D721Med (cell line): Measurements from ENCODE around the gene PSMG4.

Experiments
- DNase-seq: peaks from one replicate; pipeline ENCODE4 v3.0.0; 2011; ENCODE audit warnings: low spot score; ENCODE audit not compliant: insufficient read length
- FAIRE-seq: peaks from 2 replicates; lab custom pipeline; 2011; peaks lifted over from hg19 to GRCh38; lab: Jason Lieb, UNC
- CTCF ChIP-seq: IDR thresholded peaks from 2 replicates; pipeline ENCODE4 v1.5.1; 2012; ENCODE audit warnings: mild to moderate bottlenecking, control low read depth; ENCODE audit not compliant: insufficient read depth; ENCODE audit errors: missing control alignments

PSMG4 gene

GRCh38 chr6:3258720-3259490 is at the start of gene PSMG4:
TSS of gene PSMG4 (plus strand) at chr6:3258947. CDS start at chr6:3259023, 76 bp downstream.
- DNase-seq (peak; percentile 92), FAIRE-seq (no peak)
- TF ChIP-seq CTCF = no peak

GRCh38 chr6:3209114-3210023 is 49.4 kb upstream of the PSMG4 start:
- DNase-seq = peak; percentile 55
- TF ChIP-seq CTCF = no peak
- FAIRE-seq = no peak

GRCh38 chr6:3210024-3210610 is 48.6 kb upstream of the PSMG4 start:
- DNase-seq (no peak), FAIRE-seq (no peak)

GRCh38 chr6:3211681-3212080 is 47.1 kb upstream of the PSMG4 start:
- FAIRE-seq = no peak
- DNase-seq = no peak
- no peak for TF ChIP-seq CTCF

More at GRCh38 chr6:3210024-3210610, 48.6 kb upstream of the PSMG4 start:
- no peak for TF ChIP-seq CTCF

GRCh38 chr6:3212261-3212660 is 46.5 kb upstream of the PSMG4 start:
- FAIRE-seq = no peak
- no peak for TF ChIP-seq CTCF
- DNase-seq = no peak

- FAIRE-seq (no peak), DNase-seq (no peak)
- TF ChIP-seq CTCF = no peak
Measured at GRCh38 chr6:3213334-3213695, 45.4 kb upstream of the PSMG4 start.
